Measurements from ENCODE around the gene RPAP2.
"Not testable (repeated sequence)": the region's sequence is repeated elsewhere in the genome, so short reads cannot be mapped to it uniquely, and the experiment has no call there.

The RPAP2 gene

DNA sequence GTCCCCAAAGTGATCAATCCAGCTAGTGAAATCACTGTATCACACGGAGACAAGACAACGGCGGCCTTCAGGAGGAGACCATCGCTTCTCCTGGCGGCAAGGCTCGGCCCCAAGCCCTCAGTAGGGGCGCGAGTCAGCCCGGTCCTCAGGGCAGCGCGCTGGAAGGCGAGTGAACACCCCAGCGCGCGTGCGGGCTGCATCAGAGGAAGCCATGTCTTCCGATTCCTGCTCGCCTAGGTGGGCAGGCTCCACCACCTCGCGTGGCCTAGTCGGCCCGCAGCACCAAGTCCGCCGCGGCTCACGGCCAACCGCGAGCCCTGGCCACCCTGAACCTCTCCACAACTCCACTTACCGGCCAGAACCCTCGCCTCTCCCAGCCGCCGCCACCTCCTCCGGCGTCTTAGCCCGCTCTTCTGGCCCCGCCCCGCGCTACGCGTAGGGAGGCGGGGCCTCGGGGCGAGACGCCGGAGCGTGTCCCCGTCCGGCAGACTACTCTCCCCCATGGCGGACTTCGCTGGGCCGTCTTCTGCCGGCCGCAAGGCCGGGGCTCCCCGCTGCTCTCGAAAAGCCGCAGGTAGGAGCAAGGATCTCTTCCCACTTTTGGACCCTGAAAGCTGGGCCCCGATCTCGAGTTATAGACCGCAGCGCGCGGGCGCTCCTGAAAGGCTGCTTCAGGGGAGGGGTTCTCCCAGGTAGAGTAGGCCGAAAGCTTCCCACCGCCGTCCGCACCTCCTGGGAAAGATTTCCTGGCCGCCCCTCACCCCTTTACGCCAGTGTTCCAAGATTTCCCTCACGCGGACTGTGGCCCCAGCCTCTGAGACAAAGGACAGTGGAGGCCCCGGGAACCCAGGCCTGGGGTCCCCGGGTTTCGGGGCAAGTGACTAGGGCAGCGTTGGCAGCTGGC is at the start of gene RPAP2, which contains the start of gene GLMN:
Gene RPAP2 (plus strand): TSS at position 487 of the 904 bp plus-strand sequence. CDS start 15 bp downstream, at position 502.
Gene GLMN (minus strand): TSS at position 415 of the 904 bp plus-strand sequence. CDS start 988 bp downstream, outside the sequence.
- DNase-seq (ENCODE audit: low read depth in 2 of 2) = peak; percentile 65 to 68

DNA sequence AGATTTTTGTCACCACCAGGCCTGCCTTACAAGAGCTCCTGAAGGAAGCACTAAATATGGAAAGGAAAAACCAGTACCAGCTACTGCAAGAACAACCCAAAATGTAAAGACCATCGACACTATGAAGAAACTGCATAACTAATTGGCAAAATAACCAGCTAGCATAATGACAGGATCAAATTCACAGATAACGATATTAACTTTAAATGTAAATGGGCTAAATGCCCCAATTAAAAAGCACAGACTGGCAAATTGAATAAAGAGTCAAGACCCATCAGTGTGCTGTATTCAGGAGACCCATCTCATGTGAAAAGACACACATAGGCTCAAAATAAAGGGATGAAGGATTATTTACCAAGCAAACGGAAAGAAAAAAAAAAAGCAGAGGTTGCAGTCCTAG is 44.1 kb upstream of the RPAP2 start:
- DNase-seq (ENCODE audit: low read depth in 2 of 2) = not testable (repeated sequence)

DNA sequence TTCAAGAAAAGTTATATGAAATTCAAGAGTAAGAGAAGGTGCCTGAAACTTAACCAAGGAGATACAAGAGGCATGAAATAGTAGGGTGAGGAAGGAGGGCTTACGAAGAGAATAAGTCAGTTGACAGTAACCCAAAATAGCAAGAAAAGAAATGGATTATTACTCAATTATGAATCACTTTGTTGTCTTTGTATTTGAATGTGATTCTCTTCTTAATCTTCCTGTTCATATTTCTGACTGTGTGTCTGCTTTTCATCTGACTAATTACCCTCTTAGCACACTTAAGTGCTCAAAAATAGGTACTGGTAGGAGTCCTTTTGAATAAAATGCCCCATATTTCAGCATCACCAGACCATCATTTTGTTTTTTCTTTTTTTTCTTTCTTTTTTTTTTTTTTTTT is 39.5 kb upstream of the RPAP2 start:
- DNase-seq (ENCODE audit: low read depth in 2 of 2) = no peak

- no peak for DNase-seq (ENCODE audit: low read depth in 2 of 2)
These were observed 36.3 kb upstream of the RPAP2 start for GRCh38 chr1:92262516-92262915.

DNA sequence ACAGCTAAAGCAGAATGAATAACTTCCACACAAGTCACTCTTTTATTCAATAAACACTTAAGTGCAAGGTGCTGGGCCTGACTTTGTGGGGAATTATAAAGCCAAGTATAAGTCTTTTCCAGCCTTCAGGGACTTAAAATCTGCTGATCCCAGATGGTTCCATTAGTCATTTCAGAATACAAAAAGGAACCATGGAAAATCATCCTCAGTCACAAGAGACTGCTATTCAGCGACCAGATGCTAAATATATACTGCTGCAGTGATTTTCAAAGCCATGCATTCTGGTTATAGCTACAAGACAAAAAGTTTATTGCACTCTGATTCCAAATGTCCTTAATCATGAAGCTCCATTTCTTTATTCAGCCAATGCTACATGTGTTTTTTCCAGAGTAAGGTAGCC is 25.8 kb upstream of the RPAP2 start:
- DNase-seq (ENCODE audit: low read depth in 2 of 2) = no peak

DNA sequence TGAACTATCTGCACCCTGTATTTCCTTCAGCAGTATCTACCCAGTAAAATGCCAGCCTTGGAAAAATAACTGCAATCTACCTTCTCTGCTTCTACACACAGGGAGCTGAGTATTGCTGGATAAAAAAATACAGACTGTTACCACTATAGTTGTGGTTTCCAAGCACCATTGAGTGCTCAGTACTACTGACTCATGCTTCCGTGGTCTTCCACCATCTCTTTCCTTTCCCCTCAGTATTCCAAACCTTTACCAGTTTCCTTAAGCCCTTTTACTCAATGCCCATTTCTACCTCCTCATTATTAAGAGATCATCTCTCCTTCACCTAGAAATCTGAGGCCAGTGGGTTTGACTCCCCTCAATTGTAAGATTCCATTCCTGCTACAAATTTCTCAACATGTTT is 23.9 kb upstream of the RPAP2 start:
- DNase-seq (ENCODE audit: low read depth in 2 of 2) = no peak

DNA sequence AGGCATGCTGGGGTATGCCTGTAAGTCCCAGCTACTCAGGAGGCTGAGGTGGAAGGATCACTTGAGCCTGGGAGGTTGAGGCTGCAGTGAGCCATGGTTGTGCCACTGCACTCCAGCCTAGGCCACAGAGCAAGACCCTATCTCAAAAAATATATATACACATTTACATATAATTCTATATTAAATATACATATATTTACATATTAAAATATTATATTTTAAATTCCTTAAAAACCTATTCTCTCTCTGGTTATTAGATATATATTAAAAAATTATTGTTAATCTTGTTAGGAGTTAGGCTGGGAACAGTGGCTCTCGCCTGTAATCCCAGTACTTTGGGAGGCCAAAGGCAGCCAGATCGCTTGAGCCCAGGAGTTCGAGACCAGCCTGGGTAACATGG is 22.8 kb upstream of the RPAP2 start:
- DNase-seq (ENCODE audit: low read depth in 2 of 2) = no peak

GRCh38 chr1:92277105-92277723 is 21.6 kb upstream of the RPAP2 start:
- DNase-seq (ENCODE audit: low read depth in 2 of 2) = no peak

DNA sequence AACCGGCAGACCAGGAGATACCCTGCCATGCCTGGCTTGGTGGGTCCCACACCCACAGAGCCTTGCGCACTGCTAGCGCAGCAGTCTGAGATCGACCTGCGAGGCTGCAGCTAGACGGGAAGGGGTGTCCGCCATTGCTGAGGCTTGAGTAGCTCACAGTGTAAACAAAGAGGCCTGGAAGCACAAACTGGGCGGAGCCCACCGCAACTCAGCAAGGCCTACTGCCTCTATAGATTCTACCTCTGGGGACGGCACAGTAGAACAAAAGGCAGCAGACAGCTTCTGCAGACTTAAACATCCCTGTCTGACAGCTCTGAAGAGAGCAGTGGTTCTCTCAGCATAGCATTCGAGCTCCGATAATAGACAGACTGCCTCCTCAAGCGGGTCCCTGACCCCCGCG is 19.1 kb upstream of the RPAP2 start:
- not testable (repeated sequence) for DNase-seq (ENCODE audit: low read depth in 2 of 2)

- not testable (repeated sequence) for DNase-seq (ENCODE audit: low read depth in 2 of 2)
These were observed 17.4 kb upstream of the RPAP2 start for GRCh38 chr1:92281411-92281810.

DNA sequence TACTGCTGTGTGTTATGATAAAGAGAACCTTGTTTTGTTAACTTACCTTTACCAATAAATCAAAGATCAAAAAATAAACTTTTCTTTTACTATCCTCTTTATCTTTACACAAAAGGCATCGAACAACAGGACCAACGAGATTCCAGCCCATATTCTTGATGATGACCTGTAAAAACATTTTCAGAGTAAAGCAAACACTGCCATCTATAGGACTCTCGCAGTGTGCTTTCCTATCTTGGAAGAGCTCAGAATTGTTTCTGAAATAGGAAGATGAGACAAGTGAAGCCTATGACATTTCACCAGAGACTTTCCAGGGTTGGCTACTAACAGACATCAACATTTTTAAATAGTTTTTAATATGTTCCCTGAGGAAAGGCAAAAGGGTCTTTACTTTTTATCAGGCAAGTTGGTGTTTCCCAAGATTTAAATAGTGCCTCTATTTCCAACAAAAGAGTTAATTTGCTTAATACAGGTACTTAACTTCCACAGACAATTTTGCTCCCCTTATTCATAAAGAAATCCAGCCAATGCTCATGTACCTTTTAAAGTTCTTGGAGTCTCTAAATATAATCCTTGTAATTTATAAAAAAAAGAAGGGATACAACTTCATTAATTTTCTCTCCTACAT is 7.4 kb upstream of the RPAP2 start:
- DNase-seq (ENCODE audit: low read depth in 2 of 2) = no peak

- DNase-seq (ENCODE audit: low read depth in 2 of 2) = no peak
These were observed 666 bp upstream of the RPAP2 start for GRCh38 chr1:92298213-92298572.

DNA sequence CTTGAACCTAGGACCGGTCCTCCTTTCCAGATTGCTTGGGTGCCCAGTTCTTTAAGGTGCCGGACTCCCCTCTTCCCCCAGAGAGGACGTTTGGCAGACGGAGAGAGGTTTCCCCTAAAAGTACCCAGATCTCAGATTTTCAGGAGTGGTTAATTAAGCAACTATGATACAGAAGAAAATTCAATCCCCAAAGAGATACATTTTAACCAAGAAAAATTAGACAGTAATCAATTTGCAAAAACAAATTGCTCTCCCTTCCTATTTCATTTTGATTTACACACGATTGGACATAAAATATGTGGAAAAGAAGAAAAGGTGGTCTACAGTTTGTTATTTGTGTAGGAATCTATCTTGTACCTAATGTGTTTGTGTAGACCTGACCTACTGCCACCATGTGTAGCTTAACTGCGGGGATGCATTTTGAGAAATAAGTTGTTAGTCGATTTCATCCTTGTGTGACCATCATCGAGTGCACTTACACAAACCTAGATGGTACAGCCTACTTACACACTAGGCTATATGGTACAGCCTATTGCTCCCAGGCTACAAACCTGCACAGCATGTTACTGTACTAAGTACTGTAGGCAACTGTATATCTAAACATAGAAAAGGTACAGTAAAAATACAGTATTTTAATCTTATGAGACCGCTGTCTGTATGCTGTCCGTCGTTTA is 755 bp downstream of the RPAP2 start:
- no peak for DNase-seq (ENCODE audit: low read depth in 2 of 2)

GRCh38 chr1:92301021-92301420 is 2.2 kb downstream of the RPAP2 start:
- DNase-seq (ENCODE audit: low read depth in 2 of 2) = no peak

DNA sequence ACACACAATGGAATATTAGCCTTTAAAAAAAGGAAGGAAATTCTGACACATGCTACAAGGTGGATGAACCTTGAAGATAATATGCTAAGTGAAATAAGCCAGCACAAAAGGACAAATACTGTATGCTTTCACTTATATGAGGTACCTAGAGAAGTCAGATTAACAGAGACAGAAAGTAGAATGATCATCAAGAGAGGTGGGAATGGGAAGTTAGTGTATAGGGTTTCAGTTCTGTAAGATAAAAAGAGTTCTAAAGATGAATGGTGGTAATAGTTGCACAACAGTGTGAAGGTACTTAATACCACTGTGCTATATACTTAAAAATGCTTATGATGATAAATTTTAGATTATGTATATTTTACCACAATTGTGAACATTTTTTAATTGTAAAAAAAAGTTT is 7.2 kb downstream of the RPAP2 start:
- DNase-seq (ENCODE audit: low read depth in 2 of 2) = no peak

DNA sequence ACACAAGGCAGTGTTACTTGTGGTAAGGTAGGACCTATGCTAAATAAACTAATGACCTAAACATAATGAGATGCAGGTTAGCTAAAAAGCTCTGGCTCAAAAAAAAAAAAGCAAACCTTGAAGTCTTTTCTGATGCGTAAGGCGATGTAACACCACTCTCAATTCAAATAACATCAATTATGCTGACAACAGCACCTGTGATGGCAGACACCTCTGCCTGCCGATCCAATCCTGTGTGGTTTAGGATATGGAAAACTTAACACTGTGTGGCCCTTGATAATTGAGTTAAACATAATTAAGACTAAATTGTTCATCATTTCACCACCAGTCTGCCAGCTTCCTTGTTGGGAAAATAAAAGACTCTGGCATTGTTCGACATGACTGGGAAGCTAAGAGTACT is 9.1 kb downstream of the RPAP2 start:
- DNase-seq (ENCODE audit: low read depth in 2 of 2) = no peak

GRCh38 chr1:92310185-92310597 is 11.3 kb downstream of the RPAP2 start:
- DNase-seq (ENCODE audit: low read depth in 2 of 2) = no peak

DNA sequence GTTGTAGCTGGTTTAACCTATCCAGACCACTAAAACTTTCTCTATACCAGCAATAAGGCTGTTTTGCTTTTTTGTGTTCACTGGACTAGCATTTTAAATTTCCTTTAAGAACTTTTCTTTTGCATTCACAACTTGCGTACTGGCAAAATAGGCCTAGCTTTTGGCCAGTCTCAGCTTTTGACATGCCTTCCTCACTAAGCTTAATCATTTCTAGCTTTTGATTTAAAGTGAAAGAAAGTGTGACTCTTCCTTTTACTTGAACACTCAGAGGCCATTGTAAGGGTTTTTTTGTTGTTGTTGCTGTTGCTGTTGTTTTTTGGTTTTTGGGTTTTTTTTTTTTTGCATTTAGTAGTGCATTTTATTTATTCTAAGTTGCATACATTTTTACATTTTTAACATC is 15.2 kb downstream of the RPAP2 start:
- DNase-seq (ENCODE audit: low read depth in 2 of 2) = no peak

- DNase-seq (ENCODE audit: low read depth in 2 of 2) = peak; percentile 22 to 47
These were observed 17.1 kb downstream of the RPAP2 start for GRCh38 chr1:92315766-92316599.

- DNase-seq (ENCODE audit: low read depth in 2 of 2) = no peak
These were observed 19.1 kb downstream of the RPAP2 start for GRCh38 chr1:92317836-92318493.

Data from stimulated activated CD8-positive, alpha-beta memory T cell treated with anti-CD3 and anti-CD28 coated beads, Interleukin-15, amount 100 ng/mL, for 48 hours (primary cell).